GM12872 (cell line): ENCODE measurements around the gene PTPN22.

Experiments used
- TF ChIP-seq, protein P1 (sequence below): IDR thresholded peaks from 3 replicates; pipeline ENCODE4 v1.5.1; 2011; ENCODE audit warnings: low read depth, mild to moderate bottlenecking, low read length, moderate library complexity; ENCODE audit not compliant: insufficient read depth

PTPN22 gene

DNA sequence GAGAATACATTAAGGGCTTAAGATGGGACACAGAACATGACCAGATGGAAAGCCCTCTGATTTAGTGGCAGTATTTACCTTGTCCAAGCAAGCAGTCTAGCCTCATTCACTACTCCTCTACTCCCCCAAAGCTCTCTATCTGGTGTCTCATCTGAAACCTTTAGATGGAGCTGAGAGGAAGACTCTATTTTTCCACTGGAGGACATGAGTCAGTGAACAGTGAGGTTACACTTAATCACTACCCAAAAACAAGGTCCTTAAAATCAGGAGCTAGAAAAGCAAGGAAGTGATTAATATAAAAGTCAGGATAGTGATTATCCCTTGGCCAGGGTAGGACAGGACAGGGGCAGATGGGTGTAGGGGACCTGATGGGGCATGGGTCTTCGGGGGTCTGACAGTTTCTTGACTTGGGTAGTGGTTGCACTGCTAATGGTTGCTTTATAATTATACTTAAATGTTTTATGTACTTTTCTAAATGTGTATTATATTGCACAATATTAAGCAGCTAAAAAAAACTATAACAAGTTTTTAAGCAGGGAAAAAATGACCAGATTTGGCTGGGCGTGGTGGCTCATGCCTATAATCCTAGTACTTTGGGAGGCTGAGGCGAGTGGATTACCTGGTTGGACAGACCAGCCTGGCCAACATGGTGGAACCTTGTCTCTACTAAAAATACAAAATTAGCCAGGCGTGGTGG is 3.0 kb downstream of the PTPN22 start:
- TF ChIP-seq, protein P1, sequence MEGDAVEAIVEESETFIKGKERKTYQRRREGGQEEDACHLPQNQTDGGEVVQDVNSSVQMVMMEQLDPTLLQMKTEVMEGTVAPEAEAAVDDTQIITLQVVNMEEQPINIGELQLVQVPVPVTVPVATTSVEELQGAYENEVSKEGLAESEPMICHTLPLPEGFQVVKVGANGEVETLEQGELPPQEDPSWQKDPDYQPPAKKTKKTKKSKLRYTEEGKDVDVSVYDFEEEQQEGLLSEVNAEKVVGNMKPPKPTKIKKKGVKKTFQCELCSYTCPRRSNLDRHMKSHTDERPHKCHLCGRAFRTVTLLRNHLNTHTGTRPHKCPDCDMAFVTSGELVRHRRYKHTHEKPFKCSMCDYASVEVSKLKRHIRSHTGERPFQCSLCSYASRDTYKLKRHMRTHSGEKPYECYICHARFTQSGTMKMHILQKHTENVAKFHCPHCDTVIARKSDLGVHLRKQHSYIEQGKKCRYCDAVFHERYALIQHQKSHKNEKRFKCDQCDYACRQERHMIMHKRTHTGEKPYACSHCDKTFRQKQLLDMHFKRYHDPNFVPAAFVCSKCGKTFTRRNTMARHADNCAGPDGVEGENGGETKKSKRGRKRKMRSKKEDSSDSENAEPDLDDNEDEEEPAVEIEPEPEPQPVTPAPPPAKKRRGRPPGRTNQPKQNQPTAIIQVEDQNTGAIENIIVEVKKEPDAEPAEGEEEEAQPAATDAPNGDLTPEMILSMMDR: no peak

DNA sequence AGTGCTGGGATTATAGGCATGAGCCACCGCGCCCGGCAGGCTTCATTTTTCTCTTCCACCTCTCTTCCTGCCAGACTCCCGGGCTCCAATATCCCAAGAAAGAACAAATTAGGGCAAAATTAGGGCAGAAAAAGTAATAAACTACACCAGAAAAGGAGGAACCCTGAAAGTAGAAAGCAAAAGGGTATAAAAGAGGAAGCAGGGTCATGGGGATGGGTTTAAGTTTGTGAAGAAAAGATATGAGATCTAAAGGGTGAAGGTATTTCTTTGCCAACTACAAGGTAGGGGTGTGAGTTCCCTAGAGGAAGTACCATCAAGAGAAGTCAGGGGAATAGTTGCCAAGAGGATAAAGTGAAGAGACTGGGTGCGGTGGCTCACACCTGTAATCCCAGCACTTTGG is 9.9 kb downstream of the PTPN22 start:
- TF ChIP-seq, protein P1: no peak

DNA sequence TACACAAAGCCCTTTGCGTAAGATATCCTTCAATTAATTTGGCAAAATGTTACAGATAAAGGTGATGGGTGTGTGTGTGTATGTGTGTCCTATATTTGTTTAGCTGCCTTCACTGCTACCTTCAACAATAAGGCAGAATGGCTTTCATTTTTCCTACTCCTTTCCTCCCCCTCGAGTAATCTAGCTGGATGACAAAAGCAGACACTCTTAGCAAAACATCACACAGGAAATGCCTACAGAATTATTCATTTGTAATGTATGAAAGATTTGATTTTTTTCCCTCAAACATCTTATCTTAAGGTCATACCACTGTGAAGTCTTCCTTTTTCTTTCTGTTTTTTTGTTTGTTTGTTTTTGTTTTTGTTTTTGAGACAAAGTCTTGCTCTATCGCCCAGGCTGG is 10.6 kb downstream of the PTPN22 start:
- TF ChIP-seq, protein P1: no peak

DNA sequence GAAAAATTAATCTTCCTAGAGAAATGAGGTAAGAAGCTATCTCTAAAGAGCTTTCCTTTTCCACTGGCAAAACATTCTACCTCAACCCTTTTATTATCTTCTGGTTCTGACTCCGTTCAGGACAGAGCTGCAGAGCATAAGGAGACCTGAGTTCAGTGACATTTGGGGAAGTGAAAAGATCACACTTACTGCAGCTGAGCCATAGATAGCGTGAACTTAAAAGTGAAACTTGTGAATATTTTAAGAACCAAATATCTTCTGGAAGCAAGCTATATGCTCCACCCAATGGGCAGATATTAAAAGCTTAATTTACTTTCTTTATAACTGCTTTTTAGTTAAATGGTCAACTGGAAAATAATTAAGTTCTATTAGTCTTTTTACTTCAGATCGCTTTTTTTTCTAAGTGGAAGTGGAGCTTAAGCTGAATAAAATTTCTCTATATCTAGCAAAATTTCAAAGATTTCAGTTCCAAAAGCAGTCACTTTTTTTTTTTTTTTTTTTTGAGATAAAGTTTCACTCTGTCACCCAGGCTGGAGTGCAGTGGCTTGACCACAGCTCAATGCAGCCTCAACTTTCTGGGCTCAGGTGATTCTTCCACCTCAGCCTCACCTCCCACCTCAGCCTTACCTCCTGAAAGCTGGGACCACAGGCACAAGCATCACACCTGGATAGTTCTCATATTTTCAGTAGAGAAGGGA is 11.9 kb downstream of the PTPN22 start:
- TF ChIP-seq, protein P1: no peak

DNA sequence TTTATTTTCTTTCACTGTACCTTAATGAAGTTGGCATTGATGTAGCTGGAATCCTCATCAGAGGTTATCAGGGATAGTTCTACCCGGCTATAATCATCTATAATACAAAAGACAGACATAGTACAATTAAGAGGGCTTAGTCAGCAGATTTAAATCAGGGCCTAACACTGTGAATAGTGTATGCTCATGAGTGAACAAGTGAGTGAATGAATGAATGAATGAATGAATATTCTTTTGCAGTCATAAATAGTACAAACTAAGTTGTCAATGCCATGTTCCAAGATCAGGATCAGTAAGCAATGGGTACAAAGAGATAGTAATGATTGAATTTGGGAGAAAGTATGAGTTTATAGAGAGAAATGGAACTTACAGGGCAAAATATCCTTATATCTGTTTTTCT is 12.5 kb downstream of the PTPN22 start:
- TF ChIP-seq, protein P1: no peak

DNA sequence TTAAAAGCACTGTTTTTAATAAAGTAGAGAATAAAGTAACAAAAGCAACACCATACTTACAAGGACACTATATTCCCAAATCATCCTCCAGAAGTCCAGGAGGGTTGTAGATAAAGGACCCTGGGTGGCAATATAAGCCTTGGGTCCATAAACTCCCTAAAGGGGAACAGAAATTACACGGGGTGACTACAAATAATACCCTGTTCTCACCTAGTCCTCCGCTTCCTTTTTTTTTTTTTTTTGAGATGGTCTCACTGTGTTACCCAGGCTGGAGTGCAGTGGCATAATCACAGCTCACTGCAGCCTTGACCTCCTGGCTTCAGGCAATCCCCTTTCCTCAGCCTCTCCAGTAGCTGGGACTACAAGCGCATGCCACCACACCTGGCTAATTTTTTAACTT is 13.1 kb downstream of the PTPN22 start:
- TF ChIP-seq, protein P1: no peak

DNA sequence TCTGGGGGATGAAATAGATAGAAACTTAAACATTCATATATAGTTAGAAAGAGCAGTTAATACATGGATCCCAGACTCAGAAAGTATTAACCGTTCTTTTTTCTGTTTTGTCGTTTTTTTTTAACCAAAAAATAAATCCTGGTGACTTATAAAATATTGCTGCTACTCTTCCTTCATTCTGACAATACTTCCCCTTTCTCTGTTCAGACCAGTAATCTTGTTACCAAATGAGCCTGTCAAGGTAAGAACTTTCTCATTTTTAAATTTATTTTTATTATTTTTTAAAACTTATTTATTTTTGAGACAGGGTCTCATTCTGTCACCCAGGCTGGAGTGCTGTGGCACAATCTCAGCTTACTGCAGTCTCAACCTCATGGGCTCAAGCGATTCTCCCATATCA is 13.7 kb downstream of the PTPN22 start:
- TF ChIP-seq, protein P1: no peak
